Stimulated activated CD8-positive, alpha-beta memory T cell treated with anti-CD3 and anti-CD28 coated beads, Interleukin-15, amount 100 ng/mL, for 4 hours (primary cell): ENCODE results near the gene NT5DC1.

Experiments
- DNase-seq, 2 donors: peaks; one replicate each; pipeline ENCODE4 v3.0.0-alpha.2; 2020; ENCODE audit warnings: low read depth in 2 of 2

NT5DC1 gene

DNA sequence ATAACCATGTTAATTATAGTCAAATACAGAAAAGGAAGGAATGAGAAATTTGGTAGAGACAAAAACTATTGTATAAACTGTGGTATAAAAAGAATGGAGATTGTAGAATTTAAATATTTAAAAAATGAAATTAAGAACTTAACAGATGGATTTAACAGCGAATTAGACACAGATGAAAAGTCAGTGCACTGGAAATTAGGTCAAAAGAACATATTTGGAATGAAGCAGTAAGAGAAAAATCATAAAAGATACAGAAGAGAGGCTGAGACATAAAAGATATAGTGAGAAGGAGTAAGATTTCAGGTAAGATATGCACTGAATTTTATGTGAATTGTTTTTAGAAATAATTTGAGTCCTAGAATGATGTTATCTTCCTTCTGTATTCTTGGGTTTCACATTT is 139.2 kb downstream of the NT5DC1 start:
- DNase-seq = no peak

DNA sequence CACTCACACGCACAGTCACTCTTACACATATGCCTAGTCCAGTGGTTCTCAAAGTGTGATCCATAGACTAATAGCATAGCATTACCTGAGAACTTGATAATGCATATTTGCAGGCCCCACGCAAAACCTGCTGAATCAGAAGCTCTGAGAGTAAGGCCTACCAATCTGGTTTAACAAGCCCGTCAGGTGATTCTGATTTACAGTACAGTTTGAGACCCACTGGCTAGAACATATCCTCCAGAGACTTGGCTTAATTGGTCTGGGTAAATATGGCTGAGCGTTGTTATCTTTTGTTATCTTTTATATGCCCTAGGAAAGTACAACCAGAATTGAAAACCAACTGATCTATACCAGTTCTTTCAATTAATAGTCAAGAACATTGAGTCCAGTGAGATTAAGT is 143.6 kb downstream of the NT5DC1 start:
- DNase-seq = no peak

DNA sequence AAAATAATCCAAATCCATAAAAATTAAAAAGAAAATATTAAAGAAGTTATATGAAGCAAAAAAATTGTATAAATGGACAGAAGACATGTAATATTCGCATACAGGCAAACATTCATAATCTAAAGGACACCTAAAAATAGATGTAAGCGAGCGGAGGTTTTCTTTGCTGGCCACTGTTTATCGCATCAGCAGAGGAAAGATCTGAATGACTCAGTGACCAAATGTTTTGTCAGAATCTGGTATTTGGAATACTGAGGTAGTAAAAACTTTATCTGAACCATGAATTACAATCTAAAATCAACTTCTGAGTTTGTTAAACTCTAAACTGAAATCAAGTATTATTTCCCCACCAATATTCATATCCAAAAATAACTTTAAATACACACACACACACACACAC is 145.4 kb downstream of the NT5DC1 start:
- no peak for DNase-seq

DNA sequence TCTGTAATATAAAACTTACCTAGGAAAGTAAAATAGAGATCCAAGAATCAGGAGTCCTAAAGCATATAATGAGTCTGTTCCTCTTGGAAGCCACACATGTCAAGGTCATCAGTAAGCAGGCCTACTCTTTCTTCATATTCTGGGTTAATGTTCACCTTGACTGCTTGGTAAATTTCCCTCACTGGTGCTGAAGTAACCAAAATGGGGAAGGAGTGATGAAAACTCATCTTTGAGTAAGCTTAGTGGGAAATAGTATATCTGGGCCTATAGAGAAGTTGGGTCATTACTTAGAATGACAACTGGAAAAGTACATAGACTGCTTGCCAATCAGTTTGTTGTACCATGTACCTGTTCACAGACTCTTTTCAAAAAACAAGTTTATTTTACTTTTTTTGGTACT is 146.6 kb downstream of the NT5DC1 start:
- no peak for DNase-seq

DNA sequence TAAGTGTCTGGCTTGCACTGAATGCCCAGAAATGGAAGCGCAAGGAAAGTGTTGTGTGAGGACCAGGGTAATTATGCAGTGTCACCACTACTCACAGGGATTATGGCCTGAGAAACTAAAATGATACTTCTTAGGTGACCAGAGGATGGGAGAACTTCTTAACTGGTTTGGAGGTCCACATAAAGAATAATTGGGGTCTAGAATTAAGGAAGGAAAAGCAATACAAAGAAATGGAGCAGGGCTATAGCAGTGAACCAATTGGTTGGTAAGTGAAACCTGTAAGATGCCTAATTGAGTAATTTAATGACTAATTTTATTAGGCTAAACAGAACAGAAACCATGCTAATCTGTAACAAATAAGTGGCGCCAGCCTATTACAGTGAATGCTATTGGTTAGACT is 147.9 kb downstream of the NT5DC1 start:
- DNase-seq = no peak

DNA sequence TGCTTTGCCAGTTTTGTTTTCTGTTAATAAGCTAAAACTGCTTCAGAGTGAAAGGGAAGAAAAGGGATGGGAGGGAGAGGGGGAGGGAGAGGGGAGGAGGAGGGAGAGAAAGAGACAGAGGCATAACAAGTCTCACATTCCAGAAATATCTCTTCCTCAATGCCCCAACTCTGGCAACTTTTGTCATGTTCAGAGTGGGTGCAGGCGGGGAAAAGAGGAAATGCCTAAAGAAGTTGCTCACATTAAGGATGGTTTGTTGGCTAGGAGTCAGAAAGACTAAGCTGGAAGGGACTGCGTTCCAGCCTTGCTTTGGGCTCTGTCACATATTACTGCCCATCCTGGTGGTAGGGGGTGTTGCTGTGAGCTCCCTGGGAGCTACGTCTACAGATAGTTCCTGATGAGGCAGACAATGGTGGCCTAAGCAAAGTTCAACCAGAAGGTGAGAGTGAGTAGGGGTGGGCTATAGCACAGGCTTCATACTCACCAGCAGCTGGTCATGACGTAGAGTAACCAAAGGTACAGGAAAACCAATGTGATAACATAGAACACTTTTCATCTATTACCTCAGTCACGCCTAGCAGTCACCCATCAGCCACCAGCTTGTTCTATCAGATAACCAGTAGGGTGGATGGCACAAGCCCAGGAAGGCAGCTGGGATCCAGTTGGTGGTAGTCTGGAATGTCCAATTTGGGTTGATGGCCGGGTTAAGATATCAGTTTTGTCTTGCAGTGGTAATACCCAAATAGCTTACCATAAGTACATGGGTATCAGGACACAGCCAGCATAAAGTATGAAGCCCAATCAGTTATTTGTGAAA is 151.1 kb downstream of the NT5DC1 start:
- no peak for DNase-seq

DNA sequence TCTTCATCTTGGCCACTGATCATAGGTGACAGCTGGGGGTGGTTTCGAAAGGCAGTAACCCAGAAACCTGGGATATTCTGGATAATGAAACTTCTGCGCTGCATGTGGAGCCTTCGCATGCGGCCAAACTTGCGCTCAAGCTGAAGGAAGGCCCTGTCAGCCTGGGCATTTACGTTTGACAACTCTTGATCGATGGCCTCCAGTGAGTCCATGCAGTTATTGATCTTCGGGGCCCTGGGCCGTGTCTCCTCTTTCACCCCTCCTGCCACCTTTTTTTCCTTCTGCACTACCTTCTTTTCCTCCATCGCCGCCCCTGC is 152.5 kb downstream of the NT5DC1 start:
- no peak for DNase-seq

DNA sequence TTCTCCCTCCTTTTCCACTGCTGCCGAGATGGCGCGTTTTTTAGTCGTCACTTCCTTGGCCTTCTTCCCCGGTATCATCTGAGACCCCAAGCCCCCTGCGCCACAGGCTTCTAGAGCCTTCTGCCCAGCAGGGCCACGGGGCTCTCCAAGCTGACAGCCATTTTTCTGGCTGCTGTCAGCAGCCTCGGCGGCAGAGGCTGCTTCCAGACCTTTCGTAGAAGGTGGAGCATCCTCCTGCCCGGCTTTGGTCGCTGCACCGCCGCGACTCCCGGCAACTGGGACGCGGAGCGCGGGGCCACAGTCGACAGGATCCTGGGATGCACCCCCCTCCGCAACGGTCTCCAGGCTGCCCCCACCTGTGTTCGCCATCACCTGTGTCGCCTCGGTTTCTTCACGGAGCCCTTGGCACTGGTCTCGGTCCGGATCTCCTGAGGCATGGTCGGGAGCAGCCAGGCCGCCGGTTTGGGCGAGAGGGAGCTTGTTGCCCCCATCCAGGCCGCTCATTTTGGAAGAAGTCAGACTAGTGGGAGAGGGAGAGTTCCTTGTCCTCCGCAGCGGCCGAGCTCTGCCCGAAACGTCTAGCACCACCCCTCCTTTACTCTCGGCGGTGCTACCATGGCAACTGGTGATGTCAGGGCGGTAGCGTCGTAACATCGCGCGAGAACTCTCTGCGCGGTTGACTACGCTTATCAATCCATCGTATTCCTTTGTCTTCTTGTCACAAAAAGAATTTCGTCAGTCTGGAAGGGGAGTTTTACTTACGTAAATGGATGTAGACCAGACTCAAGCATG is 153.0 kb downstream of the NT5DC1 start, which contains the start of gene TSPYL4:
TSPYL4 (minus strand) TSS at position 571 of the 792 bp plus-strand sequence; CDS start at position 504, 67 bp downstream.
- DNase-seq = peak; percentile 74 to 86

DNA sequence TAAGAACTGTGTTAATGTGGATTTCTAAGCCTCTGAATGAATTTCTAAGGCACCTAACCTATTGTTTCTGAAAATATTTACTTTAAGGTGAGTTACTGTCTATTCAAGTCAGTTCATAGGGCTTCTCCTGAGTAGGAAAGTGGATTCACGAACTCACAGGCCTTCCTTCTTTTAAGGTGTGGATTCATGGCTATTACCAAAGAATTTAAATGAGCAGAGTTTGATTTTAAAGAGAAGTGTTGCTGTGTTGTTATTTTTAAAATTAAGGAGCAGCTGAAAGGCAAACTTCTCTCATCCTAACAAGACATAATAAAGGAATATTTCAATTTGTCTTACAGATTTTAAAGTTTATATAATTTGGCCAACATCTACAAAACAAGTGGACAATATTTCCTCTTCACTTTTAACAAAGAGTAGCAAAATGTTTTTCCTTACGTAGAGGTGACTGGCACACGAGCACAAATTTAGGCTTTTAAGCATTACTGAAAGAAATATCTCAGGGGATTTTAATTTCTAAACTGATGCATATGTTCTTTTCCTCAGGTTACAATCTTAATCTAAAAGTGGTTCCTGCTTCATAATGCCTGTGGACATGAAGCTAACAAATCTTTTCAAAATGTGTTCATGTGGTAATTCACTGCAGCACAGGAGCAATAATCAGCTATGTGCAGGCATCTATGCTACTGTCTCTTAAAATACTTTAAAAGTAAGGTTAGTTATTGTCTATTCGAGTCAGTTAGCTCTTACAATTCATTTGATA is 153.8 kb downstream of the NT5DC1 start:
- DNase-seq = no peak

DNA sequence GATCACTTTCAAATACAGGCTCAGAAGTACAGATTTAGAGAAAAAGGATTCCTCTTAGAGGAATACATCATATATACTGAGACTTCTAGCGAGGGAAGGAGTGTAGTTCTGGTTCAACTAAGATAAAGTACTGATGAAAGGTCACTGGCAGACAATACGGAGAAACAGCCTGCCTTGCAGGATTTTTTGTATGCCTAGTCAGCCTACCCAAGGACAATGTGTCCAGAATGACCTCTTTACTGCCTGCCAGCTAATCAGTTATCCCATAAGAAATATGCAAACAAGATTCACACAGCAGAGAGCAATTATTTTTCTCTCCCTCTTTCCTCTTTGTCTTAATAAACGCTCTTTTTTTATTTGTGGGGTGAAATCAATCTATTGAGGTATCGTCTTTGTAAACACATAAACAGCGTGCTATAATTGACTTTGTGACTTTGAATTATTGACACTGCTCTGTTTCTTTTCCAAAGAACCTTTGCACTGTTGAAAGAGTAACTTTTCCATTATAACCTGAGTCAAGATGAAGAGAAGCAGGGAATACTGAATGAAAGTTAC is 154.7 kb downstream of the NT5DC1 start:
- no peak for DNase-seq

DNA sequence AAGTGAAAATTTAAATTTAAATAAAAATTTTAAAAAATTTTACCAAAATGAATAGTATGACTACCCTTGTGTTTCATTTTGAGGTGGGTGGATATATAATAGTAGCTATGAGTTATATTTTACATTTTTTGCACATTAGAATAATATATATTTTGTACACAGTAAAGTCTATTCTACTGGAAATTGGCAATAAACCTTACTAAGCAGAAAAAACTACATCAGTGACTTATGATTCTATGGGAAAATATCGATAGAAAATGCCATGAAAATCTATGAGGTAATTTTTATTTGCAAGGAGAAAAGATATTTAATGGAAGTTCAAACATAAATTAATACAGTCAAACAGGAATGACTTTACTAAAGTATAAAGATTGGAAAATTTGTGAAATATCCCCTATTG is 156.0 kb downstream of the NT5DC1 start:
- no peak for DNase-seq

DNA sequence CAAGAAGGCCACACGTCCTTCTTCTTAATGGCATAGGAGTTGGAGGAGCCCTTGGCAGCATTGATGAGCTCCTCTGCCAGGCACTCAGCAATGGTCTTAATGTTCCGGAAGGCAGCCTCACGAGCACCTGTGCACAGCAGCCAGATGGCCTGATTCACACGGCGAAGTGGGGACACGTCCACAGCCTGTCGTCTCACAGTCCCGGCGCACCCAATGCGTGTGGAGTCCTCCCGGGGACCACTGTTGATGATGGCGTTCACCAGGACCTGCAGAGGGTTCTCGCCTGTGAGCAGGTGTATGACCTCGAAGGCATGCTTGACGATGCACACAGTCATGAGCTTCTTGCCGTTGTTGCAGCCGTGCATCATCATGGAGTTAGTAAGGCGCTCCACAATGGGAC is 157.9 kb downstream of the NT5DC1 start:
- DNase-seq = no peak

DNA sequence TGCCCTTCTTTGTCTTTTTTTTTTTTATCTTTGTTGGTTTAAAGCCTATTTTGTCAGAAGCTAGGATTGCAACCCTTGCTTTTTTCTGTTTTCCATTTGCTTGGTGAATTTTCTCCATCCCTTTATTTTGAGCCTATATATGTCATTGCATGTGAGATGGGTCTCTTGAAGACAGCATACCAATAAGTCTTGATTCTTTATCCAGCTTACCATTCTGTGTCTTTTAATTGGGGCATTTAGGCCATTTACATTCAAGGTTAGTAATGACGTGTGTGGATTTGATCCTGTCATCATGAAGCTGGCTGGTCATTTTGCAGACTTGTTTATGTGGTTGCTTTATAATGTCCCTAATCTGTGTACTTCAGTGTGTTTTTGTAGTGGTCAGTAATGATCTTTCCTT is 162.7 kb downstream of the NT5DC1 start:
- DNase-seq = no peak

DNA sequence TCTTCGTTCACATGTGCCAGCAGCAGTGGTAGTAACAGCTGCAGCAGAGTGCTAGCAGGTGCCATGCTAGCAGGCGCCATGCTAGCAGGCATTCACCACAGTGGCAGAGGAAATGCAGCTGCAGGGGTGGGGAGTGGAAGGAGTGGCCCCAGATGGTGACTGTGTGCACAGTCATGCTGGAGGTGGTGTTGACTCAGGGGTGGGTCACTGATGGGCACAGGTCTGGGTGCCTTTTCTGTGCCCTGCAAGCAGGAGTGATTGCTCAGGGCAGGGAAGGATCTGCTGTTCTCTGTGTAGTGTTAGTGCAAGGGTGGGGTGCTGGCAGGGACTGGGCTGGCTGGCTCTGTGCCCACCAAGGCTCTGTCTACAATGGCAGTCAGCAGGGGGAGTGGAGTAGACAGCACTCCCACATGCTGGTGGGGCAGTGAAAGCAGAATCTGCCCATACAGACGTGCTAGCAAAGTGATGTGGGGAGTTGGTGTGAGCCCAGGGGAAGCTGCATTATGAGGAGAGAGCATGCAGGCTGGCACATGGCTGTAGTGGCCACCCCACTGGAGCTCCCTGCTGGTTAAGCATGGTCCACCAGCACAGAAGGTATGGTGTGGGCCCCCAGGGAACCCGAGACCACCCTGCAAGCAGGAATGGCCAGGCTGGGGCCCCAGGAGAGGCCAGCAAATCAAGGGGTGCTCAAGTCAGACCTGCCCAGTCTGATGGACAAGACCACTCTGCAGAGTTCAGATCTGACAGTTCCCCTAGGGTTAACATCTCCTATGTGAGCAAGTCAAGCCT is 164.6 kb downstream of the NT5DC1 start:
- no peak for DNase-seq

DNA sequence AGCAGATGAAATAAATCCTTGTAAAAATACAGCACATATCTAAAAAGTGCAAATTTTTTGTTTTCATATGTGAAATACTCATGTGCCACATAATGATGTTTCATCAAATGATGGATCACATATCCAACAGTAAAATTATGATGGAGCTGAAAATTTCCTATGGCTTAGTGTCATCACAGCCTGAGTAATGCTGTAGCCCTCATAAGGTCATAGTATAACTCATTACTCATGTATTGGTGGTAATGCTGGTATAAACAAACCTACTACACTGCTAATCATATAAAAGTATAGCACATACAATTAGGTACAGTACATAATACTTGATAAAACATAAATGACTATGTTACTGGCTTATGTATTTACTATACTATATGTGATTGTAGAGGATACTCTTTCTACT is 166.2 kb downstream of the NT5DC1 start:
- no peak for DNase-seq

DNA sequence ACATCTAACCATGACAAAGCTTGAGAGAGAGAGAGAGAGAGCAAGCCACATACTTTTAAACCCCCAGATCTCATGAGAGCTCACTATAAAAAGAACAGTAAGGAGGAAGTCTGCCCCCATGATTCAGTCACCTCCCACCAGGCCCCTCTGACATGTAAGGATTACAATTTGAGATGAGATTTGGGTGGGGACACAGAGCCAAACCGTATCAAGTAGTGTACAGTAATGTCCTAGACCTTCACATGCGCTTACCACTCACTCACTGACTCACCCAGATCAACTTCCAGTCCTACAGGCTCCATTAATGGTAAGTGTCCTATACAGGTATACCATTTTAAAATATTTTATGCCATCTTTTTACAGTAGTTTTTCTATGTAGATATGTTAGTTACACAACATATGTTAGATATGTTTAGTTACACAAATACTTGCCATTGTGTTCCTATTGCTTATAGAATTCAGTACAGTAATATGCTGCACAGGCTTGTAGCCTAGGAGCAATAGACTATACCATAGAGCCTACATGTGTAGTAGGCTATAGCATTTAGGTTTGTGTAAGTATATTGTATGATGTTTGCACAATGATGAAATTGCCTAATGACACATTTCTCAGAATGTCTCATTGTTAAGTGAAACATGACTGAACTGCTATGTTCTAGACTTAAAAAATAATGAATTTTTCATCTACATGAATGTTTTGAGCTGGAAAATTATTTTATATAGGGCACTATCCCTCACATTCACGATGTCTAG is 167.4 kb downstream of the NT5DC1 start:
- no peak for DNase-seq

DNA sequence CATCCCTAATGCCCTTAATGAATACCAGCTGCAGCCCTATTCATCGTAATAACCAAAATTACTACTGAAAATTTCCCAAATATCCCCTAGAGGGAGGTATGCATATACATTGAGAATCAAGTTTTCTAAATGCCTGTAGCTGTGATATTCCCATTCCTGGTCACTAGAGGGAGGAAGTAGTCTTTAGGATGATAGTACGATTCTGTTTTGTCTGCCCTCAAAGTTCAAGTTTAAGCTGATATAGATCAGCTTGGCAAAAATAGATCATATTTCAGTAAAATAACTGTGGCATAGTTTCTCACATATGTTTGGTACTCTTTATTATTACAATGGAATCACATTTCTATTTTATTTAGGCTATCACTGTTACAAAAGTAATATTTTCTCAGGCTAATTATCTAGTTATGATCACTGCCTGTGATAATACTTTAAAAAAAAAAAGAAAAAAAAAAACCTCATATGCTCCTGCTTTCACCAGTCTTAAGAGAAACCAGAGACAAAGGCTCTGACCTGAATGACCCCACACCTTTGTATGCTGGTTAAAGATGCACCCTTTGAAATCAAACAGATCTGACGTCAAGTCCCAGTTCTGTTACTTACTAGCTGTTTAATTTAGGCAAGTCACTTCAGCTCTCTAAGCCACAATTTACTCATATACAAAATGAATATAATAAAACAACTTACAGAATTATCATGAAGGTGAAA is 168.1 kb downstream of the NT5DC1 start:
- DNase-seq = no peak

DNA sequence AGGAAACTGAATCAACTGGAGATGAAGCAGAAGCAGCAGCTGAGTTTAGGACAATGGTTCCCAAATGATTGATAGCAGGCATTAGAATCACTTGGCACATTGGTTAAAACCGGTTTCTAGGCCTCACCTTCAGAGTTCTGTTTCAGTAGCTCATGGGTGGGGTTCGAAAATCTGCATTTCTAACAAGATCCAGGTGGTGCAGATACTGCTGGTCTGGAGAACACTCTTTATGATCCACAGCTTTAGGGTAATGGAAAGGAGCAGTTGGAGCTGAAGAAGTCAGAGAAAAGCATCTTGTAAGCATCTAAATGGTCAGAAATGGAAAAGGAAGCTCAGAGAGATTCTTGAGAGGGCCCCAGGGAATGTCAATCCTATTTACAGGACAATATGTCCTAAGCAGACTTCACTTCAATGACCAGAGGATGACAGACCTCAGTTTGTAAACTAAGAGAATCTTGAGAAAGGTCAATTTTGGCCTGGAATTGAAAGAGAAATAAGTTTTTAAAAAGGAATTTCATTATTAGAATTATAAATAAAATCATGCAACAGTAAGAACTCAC is 170.6 kb downstream of the NT5DC1 start:
- no peak for DNase-seq

DNA sequence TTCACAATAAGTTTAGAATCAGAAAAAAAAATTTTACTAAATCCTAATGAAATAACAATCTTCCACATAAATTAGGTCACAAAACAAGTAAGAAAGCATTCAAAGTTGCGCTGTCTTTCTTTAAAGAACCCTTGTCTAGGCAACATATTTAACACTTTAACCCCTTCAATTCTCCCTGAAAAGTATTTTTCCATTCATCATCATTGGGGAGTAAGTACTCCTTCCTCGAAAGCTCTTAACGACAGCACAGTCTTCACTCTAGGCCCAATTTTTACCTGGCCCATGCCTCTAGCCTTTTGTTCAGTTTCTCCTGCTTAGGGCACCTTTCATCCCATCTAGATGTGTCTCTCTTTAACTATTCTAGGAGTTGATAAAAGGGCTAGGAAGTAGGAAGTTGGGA is 176.5 kb downstream of the NT5DC1 start:
- no peak for DNase-seq

DNA sequence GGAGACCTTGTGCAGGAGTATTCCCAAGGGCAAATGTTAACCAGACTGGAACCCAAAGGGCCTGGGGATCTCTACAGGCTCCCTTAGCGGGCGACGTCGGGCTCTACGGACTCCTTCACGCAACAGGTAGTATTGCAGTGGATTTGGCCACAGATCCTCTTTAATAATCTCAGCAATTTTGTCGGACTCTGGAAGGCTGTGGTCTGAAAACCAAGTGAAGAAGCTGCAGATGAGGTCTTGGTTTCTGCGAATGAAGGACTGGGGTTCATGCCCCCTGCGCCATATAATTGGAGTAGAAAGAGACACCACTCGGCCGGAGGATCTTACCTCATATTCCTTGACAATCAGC is 177.8 kb downstream of the NT5DC1 start:
- no peak for DNase-seq
